HTERT RPE-1 (cell line): ENCODE data around the gene CCDC175.

ENCODE experiments used
- in situ Hi-C: fragments of 300-500 bp; cut with MboI; formaldehyde crosslinking; loops from 4 replicates; pipeline ENCODE4 v1.14.3; 2020; ENCODE audit warnings: low sequenced_read_pairs

Gene CCDC175

GRCh38 chr14:59576332-59577294 is at the start of gene CCDC175:
TSS of gene CCDC175 (minus strand) at chr14:59576812. CDS start at chr14:59576775, 37 bp downstream.
- in situ Hi-C loops, result no loop called here

- in situ Hi-C loops, result no loop called here
Measured at GRCh38 chr14:59622631-59623030, 46.0 kb upstream of the CCDC175 start.

- in situ Hi-C loops, result no loop called here
Measured at GRCh38 chr14:59619061-59619460, 42.4 kb upstream of the CCDC175 start.

DNA sequence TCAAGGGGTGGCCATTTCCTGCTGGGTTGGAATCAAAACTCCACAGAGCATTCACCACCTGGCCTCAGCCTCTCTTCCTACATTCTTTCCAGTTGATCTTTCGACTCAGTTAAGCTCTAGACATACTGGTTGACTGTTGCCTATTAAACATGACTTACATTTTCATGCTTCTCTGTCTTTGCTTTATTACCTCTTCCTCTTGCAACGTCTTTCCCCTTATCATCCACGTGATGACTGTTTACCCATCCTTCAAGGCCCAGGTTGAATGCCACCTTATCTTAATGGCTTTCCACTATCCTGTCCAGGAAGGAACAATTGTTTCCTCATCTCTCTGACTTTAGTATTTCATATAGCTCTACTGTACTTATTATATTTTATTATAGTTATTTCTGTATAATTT is 24.4 kb upstream of the CCDC175 start:
- in situ Hi-C loops, result no loop called here

- in situ Hi-C loops, result no loop called here
Measured at GRCh38 chr14:59600211-59600945, 23.8 kb upstream of the CCDC175 start.

DNA sequence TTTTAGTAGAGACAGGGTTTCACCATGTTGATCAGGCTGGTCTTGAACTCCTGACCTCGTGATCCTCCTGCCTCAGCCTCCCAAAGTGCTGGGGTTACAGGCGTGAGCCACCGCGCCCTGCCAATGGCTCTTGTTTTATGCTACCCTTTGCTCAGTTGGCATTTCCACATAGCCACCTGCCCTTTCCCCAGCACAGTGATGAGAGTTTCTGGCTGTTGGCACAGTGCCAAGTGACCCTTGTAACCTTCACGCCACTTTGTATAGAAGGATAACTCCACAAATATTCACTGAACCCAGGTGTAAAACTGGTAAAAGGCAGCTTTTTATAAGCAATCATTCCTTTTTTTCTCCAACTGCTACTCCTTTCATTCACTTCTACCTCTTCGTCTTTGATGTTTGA is 18.5 kb upstream of the CCDC175 start:
- in situ Hi-C loops, result no loop called here

GRCh38 chr14:59591641-59592370 is 15.2 kb upstream of the CCDC175 start:
- in situ Hi-C loops, result no loop called here

DNA sequence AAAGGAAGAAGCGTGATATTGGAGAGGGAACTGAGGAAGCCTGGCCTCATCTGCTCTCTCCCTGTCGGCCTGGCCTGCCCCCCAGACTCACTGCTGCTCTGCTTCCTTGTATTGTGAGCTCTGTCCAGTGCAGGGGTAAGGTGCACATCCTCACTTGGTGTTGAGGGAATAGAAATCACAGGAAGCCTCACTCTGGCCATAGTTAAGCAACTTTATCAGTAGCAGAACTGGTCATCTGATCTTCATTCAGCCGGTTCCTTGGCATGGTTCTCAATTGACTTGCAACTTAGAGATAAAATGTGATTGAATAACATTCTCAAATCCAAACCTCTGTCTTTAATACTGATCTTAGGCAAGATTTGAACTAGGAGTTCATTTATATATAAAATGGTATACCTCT is 11.5 kb upstream of the CCDC175 start:
- in situ Hi-C loops, result no loop called here

DNA sequence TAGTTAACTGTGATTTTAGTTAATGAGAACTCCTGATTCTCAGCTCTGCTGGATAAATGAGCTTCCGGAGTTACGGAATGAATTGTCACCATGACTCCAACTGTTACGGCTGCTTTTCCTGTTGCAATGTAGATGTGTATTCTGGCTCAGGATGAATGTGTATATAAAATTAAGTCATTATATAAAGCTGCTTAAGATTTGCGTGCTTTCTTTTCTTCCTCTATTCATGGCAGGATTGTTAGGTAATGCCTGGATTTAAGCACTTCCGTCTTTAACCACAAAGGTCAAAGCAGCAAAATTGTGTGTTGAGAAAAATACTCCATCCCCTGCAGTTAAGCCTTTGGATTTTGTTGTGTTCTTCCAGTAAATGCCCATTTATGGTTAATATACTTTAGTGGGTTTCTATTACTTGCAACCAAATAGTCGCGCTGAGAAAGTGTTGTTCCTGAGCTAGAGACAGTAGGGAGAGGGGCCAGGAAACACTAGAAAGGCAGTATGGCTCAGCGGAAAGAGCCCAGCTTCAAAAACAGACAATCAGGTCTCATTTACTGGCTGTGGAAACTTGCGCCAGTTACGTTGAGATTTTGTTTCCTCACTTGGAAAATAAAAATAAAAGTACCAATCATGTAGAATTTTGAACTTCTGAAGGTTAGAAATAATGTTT is 9.4 kb upstream of the CCDC175 start:
- in situ Hi-C loops, result no loop called here

- in situ Hi-C loops, result no loop called here
Measured at GRCh38 chr14:59583755-59584154, 7.1 kb upstream of the CCDC175 start.

GRCh38 chr14:59582845-59583509 is 6.4 kb upstream of the CCDC175 start:
- in situ Hi-C loops, result no loop called here

DNA sequence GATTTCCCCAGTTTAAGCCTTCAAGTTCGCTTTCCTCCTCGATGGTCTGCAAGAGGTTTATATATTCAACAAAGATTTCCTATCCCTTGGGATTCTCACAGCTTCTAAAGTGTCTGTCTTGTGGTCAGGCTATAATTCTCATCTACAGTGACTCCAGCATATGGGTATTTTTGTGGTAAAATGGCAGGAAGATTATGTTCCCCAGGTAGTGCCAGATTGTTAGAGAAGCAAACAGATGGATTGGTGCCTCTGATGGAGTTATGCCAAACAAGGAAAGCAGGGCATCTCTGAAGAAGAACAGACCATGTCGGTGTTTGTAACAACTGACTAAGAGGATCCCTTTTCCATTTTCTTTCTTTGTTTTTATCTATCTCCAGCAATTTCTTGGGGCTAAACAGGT is 5.5 kb upstream of the CCDC175 start:
- in situ Hi-C loops, result no loop called here

GRCh38 chr14:59580911-59581310 is 4.3 kb upstream of the CCDC175 start:
- in situ Hi-C loops, result no loop called here

DNA sequence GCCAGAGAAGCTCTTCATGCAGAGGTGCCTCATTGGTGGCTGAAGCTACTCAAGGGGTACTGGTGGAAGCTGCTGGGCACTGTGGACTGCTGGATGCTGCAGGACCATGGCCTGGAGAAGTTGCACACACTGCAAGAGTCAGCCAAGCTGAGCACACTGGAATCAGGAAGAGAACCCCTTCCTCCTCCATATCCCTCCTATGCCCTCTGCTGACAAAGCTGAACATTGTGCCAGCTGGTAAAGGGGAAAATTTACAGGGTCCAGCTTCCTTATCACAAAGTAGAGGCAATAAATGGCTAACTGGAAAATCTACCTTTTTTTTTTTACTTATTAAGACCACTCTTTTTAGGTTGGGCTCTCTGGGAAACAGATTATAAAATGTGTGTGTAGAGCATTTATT is 6.5 kb downstream of the CCDC175 start:
- in situ Hi-C loops, result no loop called here

- in situ Hi-C loops, result no loop called here
Measured at GRCh38 chr14:59566725-59567124, 9.9 kb downstream of the CCDC175 start.

DNA sequence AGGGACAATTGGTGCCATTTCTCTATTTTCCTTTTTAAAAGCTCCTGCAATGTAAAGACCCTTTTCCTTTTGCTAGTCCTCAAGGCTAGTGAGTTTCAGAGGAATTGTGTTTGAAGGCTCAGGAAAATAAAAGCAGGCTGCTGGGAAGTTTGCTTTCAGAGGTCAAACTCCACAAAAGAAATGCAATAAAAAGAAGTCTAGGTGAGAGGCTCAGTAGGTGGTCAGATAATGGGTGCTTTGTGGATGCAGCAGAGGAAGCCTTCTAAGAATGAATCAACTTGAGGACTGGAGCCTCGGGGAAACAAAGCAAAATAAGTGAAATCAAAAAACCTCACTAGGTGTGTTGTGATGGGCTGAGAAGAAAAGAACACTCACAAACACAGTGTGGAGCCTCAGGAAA is 10.3 kb downstream of the CCDC175 start:
- in situ Hi-C loops, result no loop called here

DNA sequence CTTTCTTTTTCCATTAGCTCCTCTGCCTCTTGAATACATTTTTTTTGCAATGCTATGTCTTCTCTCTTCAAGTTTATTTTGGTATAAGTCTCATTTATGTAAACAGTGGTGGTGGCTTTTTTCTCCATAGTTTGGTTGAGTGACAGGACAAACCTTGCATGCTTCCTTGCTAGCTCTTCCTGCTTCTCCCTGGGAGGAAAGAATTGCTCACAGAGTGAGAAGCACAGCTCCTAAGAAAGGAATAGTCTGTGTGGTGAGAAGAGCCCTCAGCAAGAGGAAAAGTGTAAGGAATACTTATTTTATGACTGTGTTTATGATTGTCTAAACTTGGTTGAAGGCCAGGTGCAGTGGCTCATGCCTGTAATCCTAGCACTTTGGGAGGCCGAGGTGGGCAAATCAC is 11.5 kb downstream of the CCDC175 start:
- in situ Hi-C loops, result no loop called here

DNA sequence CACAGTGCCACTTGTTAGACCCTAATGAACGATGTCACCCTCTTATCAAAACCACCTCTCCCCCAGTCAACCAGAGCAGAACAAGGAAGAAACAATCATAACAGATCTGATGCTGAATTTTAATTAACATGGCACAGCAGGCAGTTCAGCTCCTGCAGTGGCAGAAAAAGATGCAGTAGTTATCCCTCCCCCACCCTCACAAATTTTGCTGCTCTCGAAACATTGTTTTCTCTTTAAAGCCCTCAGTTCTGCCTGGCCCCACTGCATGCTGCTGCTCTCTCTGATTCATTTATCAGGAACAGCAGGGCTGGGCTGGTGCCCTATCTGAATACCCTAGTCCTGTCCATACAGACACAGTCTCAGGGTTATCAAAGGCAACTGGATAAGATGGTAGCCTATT is 12.2 kb downstream of the CCDC175 start:
- in situ Hi-C loops, result no loop called here

GRCh38 chr14:59547310-59547709 is 29.3 kb downstream of the CCDC175 start:
- in situ Hi-C loops, result no loop called here

- in situ Hi-C loops, result no loop called here
Measured at GRCh38 chr14:59543873-59544272, 32.7 kb downstream of the CCDC175 start.
